ENCODE data around the gene ZNF709.

GRCh38 chr19:12485571-12485970 is 955 bp upstream of the ZNF709 start:
- TF ChIP-seq, protein P1, sequence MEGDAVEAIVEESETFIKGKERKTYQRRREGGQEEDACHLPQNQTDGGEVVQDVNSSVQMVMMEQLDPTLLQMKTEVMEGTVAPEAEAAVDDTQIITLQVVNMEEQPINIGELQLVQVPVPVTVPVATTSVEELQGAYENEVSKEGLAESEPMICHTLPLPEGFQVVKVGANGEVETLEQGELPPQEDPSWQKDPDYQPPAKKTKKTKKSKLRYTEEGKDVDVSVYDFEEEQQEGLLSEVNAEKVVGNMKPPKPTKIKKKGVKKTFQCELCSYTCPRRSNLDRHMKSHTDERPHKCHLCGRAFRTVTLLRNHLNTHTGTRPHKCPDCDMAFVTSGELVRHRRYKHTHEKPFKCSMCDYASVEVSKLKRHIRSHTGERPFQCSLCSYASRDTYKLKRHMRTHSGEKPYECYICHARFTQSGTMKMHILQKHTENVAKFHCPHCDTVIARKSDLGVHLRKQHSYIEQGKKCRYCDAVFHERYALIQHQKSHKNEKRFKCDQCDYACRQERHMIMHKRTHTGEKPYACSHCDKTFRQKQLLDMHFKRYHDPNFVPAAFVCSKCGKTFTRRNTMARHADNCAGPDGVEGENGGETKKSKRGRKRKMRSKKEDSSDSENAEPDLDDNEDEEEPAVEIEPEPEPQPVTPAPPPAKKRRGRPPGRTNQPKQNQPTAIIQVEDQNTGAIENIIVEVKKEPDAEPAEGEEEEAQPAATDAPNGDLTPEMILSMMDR (IDR thresholded peaks at IDR 0.05) = no peak
- TF ChIP-seq POLR2A (IDR thresholded peaks at IDR 0.05) = no peak
